ENCODE data around the gene VRTN.
"Not testable (repeated sequence)": the region's sequence is repeated elsewhere in the genome, so short reads cannot be mapped to it uniquely, and the experiment has no call there.

The VRTN gene

DNA sequence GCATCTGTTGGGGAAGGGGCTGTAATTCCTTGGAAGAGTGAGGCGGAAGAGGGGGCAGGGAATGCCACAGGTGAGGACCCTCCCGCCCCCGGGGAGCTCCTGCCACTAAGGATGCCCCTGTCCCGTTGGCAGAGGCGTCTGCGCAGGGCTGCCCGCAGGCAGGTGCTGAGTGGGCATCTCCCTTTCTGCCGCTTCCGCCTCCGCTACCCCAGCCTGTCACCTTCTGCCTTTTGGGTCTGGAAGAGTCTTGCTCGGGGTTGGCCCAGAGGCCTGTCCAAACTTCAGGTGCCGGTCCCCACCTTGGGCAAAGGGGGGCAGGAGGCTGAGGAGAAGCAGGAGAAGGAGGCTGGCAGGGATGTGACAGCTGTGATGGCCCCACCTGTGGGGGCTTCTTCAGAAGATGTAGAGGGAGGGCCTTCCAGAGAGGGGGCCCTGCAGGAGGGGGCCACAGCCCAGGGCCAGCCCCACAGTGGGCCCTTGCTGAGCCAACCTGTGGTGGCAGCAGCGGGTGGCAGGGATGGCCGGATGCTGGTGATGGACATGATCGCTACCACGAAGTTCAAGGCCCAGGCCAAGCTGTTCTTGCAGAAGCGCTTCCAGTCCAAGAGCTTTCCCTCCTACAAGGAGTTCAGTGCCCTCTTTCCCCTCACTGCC, 10.0 kb downstream of the VRTN start:
- no peak overlapping the region for H3K4me3 Mint-ChIP-seq
- H3K9me3 Mint-ChIP-seq, result no peaks in the 10 kb centered on the region
- no peaks in the 10 kb centered on the region for H3K36me3 Mint-ChIP-seq (ENCODE audit: insufficient read depth)
- peaks cover 0 to 2% of the 10 kb centered on the region in 2 donors for H3K4me1 Mint-ChIP-seq (ENCODE audit: low read depth in 2 of 2)
- no peak for ATAC-seq (replicated peaks)
- DNase-seq, result no peak
- H3K27me3 Mint-ChIP-seq, result peaks cover 11 to 48% of the 10 kb centered on the region in 2 donors
- no peak overlapping the region for H3K27ac Mint-ChIP-seq

DNA sequence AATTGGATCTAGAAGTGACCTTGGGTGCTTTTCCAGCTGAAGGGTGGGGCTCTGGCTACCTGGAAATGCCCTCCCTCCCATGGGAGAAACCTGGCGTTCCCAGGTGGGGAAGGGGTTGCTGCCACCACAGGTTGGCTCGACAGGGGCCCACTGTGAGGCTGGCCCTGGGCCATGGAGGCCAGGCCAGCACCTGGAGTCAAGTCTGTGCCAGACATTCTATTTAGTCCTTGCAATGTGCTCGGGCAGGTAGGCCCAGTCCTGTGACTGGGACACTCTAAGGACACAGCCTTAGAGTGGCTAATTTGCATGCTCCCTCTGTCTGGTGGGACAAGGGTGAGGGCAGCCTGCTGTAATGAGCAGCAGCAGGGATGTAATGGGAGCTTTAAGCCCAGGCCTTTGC, 11.9 kb downstream of the VRTN start:
- DNase-seq (no peak), ATAC-seq (replicated peaks) (no peak)
- no peak overlapping the region for H3K4me3 Mint-ChIP-seq
- H3K9me3 Mint-ChIP-seq, result no peaks in the 10 kb centered on the region
- H3K27ac Mint-ChIP-seq, result no peak overlapping the region
- H3K36me3 Mint-ChIP-seq (ENCODE audit: insufficient read depth), result peaks cover 4% of the 10 kb centered on the region
- H3K4me1 Mint-ChIP-seq (ENCODE audit: low read depth in 2 of 2), result peaks cover 0 to 2% of the 10 kb centered on the region in 2 donors
- peaks cover 27 to 66% of the 10 kb centered on the region in 2 donors for H3K27me3 Mint-ChIP-seq

DNA sequence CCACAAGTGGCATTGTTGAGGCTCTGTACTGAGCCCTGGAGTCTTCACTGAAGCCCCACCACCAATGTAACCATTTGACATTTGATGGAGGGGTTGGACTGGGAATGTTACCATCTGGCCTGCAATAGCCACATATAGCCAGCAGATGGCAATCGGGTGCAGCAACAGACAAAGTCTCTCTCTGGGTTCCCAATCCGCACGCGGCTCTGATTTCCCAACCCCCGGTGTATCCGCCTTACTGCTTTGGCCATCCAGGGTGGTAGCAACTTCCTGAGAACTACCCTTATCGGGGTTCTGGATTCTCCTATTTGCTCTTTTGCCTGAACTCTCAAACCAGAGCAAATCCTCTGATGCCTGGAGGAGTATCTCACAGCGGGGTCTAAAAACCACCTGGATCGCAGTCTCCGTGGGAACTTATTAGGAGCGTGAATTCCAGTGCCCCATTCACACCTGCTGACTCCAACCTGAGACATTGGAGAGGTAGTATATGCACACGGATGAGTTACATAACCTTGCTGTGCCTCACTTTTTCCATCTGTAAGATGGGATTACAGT, 14.2 kb downstream of the VRTN start:
- Mint-ChIP-seq H3K27ac (peak overlapping the region in 1 of 2 donors; percentile 36), H3K9me3 (no peaks in the 10 kb centered on the region), H3K27me3 (peaks cover 33 to 67% of the 10 kb centered on the region in 2 donors), H3K4me1 (ENCODE audit: low read depth in 2 of 2) (peaks cover 0 to 2% of the 10 kb centered on the region in 2 donors), H3K4me3 (no peak overlapping the region), H3K36me3 (ENCODE audit: insufficient read depth) (peaks cover 4% of the 10 kb centered on the region)
- peak; percentile 66 for ATAC-seq (replicated peaks)
- peak; percentile 50 to 69 (median 57) for DNase-seq

DNA sequence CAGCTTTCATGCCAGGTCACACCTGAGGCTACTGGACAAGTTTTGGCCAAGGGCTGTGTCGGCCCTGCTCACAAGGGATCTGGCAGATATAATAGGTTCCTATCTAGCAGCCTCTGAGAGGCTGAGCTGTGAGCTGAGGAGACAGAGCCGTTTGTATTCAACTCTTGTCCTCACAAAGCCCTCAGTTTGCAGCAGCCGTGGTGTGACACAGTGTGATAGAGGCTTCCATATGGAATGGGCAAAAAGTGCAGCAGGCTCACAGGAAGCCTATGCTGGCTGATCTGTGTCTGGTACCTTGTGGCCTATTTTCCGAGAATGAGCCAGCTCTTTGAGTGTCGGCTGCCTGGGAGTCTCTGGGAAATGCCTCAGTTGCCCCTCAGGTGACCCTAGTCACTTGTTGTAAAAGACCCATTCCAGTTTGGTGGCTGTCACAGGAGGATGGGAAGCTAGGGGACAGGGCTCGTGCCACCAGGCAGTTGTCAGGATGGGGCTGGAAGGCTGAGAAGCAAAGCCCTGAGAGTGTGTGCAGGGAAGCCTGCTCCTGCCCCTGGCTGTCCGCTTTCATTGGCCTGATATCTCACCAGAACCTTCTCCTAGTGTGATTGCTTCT, 16.1 kb downstream of the VRTN start:
- no peak for DNase-seq
- no peak overlapping the region for H3K27ac Mint-ChIP-seq
- peaks cover 37 to 49% of the 10 kb centered on the region in 2 donors for H3K27me3 Mint-ChIP-seq
- peaks cover 0 to 2% of the 10 kb centered on the region in 2 donors for H3K4me1 Mint-ChIP-seq (ENCODE audit: low read depth in 2 of 2)
- ATAC-seq (replicated peaks), result no peak
- no peak overlapping the region for H3K4me3 Mint-ChIP-seq
- peaks cover 4% of the 10 kb centered on the region for H3K36me3 Mint-ChIP-seq (ENCODE audit: insufficient read depth)
- H3K9me3 Mint-ChIP-seq, result no peaks in the 10 kb centered on the region

DNA sequence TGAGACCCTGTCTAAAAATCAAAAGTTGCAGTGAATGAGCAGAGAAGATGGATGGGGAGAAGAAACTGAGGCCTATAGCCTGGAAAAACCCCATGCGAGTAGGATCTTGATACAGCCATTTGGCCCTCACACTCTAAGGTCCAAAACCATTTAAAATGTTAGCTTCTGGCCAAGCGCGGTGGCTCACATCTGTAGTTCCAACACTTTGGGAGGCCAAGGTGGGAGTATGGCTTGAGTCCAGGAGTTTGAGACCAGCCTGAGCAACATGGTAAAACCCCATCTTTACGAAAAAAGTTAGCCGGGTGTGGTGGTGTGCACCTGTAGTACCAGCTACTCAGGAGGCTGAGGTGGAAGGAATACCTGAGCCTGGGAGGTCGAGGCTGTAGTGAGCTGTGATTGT, 19.8 kb downstream of the VRTN start:
- no peaks in the 10 kb centered on the region for H3K9me3 Mint-ChIP-seq
- H3K4me1 Mint-ChIP-seq (ENCODE audit: low read depth in 2 of 2), result no peaks in the 10 kb centered on the region
- H3K27ac Mint-ChIP-seq, result no peak overlapping the region
- DNase-seq (no peak), ATAC-seq (replicated peaks) (no peak)
- H3K27me3 Mint-ChIP-seq, result peaks cover 43 to 53% of the 10 kb centered on the region in 2 donors
- H3K4me3 Mint-ChIP-seq, result no peak overlapping the region
- peaks cover 4% of the 10 kb centered on the region for H3K36me3 Mint-ChIP-seq (ENCODE audit: insufficient read depth)

DNA sequence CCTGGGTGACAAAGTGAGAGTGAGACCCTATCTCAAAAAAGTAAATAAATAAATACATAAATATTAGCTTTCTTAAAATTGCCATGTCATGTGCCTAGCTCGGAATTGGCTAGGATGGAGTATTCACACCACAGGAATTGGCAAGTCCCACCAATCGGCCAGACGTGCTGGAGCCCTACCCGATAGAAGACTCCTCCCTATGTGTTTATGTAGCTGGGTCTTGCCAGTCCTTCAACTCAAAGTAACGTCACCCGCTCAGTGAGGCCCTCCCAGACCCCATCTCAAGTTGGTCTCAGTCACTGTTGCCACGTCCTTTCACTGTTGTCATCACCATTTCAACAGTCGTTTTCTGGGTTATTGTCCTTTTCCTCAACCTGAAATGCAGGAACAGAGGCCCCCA, 20.2 kb downstream of the VRTN start:
- no peak for ATAC-seq (replicated peaks)
- Mint-ChIP-seq H3K4me1 (ENCODE audit: low read depth in 2 of 2) (no peaks in the 10 kb centered on the region), H3K27ac (no peak overlapping the region), H3K4me3 (no peak overlapping the region), H3K36me3 (ENCODE audit: insufficient read depth) (peaks cover 4% of the 10 kb centered on the region), H3K9me3 (no peaks in the 10 kb centered on the region), H3K27me3 (peaks cover 43 to 53% of the 10 kb centered on the region in 2 donors)
- no peak for DNase-seq

DNA sequence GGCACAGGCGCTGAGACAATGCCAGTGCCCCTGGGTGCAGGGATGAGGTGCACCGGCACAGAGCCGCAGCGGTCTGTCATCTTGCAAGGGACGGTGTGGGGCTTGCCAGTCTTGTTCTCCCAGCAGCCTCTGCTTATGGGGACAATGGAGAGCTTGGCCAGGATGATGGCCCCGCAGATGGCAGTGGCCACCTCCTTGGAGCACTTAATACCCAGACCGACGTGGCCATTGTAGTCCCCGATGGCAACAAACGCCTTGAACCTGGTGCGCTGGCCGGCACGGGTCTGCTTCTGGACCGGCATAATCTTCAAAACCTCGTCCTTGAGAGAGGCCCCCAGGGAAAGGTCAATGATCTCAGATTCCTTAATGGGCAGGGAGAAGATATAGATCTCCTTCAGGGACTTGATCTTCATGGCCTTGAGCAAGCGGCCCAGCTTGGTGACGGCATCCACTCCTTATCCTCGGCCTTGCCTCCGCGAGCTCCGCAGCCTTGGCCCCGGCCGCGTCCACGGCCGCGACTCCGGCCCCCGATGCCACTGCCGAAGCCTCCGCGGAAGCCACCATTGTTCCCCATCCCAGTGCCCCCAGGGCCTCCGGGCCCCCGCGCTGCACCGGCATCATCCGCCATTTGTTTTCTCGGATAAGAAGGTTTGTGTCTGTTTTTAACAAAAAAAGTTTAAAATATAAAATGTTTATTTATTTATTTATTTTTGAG, 29.9 kb downstream of the VRTN start:
- Mint-ChIP-seq H3K9me3 (no peaks in the 10 kb centered on the region), H3K27me3 (peaks cover 21% of the 10 kb centered on the region in 2 donors), H3K36me3 (ENCODE audit: insufficient read depth) (no peaks in the 10 kb centered on the region), H3K4me3 (no peak overlapping the region), H3K4me1 (ENCODE audit: low read depth in 2 of 2) (no peaks in the 10 kb centered on the region), H3K27ac (no peak overlapping the region)
- no peak for DNase-seq
- ATAC-seq (replicated peaks), result no peak

DNA sequence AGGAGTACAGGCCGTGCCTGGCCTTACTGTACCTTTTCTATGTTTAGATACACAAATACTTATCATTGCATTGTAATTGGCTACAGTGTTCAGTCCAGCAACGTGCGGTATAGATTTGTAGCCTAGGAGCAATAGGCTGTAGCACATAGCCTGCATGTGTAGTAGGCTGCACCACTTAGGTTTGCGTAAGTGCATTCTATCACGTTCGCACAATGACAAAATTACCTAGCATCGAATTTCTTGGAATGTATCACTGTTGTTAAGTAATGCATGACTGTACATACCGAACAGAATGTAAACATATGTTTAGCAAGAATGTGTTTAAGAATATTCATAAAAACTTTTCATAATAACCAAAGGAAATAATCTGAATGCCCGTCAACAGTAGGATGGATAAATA, 31.9 kb downstream of the VRTN start:
- peaks cover 21 to 27% of the 10 kb centered on the region in 2 donors for H3K27me3 Mint-ChIP-seq
- no peak overlapping the region for H3K4me3 Mint-ChIP-seq
- no peak overlapping the region for H3K27ac Mint-ChIP-seq
- H3K9me3 Mint-ChIP-seq, result no peaks in the 10 kb centered on the region
- ATAC-seq (replicated peaks) (no peak), DNase-seq (no peak)
- H3K4me1 Mint-ChIP-seq (ENCODE audit: low read depth in 2 of 2), result no peaks in the 10 kb centered on the region
- H3K36me3 Mint-ChIP-seq (ENCODE audit: insufficient read depth), result no peaks in the 10 kb centered on the region

DNA sequence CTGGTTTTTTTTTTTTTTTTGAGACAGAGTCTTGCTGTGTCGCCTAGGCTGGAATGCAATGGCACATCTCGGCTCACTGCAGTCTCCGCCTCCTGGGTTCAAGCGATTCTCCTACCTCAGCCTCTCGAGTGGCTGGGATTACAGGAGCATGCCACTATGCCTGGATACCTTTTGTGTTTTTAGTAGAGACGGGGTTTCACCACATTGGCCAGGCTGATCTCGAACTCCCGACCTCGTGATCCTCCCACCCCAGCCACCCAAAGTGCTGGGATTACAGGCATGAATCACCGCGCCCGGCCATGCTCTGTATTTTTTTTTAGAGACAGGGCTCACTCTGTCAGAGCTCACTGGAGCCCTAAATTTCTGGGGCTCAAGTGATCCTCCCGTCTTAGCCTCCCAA, 32.6 kb downstream of the VRTN start:
- Mint-ChIP-seq H3K4me1 (ENCODE audit: low read depth in 2 of 2) (no peaks in the 10 kb centered on the region), H3K4me3 (no peak overlapping the region), H3K27ac (no peak overlapping the region), H3K27me3 (peaks cover 14 to 21% of the 10 kb centered on the region in 2 donors), H3K36me3 (ENCODE audit: insufficient read depth) (no peaks in the 10 kb centered on the region), H3K9me3 (no peaks in the 10 kb centered on the region)
- no peak for ATAC-seq (replicated peaks)
- DNase-seq, result no peak

DNA sequence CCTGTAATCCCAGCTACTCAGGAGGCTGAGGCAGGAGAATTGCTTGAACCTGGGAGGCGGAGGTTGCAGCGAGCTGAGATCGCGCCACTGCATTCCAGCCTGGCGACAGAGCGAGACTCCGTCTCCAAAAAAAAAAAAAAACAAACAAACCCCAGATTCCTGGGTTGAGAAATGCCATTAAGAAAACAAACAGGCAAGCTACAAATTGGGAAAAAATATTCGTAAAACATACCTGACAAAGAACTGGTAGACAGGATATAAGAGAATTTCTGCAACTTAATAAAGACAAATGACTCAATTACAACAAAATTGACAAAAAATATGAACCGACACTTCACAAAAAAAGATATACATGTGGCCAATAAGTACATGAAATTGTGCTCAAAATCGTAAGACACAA, 33.3 kb downstream of the VRTN start:
- H3K4me1 Mint-ChIP-seq (ENCODE audit: low read depth in 2 of 2); ATAC-seq (replicated peaks); H3K9me3 Mint-ChIP-seq; H3K4me3 Mint-ChIP-seq; H3K27ac Mint-ChIP-seq; H3K36me3 Mint-ChIP-seq (ENCODE audit: insufficient read depth); DNase-seq: not testable (repeated sequence)
- H3K27me3 Mint-ChIP-seq, result peaks cover 7 to 20% of the 10 kb centered on the region in 2 donors

DNA sequence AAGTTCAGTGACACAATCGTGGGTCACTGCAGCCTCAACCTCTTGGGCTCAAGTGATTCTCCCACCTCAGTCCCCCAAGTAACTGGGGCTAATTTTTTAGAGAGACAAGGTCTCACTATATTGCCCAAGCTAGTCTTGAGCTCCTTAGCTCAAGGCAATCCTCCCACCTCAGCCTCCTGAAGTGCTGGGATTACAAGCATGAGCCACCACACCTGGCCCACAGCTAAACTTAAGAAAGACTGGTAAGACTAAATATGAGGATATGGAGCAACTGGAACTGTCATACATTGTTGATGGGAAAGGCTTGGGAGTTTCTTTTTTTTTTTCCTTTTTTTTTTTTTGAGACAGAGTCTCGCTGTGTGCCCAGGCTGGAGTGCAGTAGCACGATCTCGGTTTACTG, 34.0 kb downstream of the VRTN start:
- no peak overlapping the region for H3K27ac Mint-ChIP-seq
- DNase-seq, result no peak

DNA sequence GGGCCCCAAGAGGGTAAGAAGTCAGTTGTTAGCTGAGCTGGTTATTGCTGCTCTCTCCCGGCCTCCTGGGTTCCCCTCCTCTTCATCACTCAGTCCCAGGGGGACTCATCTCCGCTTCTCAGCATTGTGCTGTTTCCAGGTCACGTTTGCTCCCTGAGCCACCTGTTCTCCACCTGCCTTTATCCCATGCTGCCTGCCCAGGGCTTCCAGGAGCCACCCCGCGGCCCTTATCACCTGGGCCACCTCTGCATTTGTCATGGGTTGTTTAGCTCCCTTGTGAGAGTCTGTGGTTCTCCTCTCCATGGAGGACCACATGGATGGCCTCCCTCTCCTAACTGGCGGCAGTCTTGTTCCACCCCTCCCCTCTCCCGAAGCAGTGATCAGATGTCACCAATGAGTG, 41.7 kb downstream of the VRTN start:
- Mint-ChIP-seq H3K36me3 (ENCODE audit: insufficient read depth) (no peaks in the 10 kb centered on the region), H3K4me3 (no peak overlapping the region), H3K4me1 (ENCODE audit: low read depth in 2 of 2) (no peaks in the 10 kb centered on the region), H3K9me3 (no peaks in the 10 kb centered on the region), H3K27me3 (peaks cover 28 to 53% of the 10 kb centered on the region in 2 donors), H3K27ac (no peak overlapping the region)
- ATAC-seq (replicated peaks) (no peak), DNase-seq (no peak)

More for the DNA sequence above, 34.0 kb downstream of the VRTN start:
- Mint-ChIP-seq H3K4me3 (no peak overlapping the region), H3K36me3 (ENCODE audit: insufficient read depth) (no peaks in the 10 kb centered on the region), H3K4me1 (ENCODE audit: low read depth in 2 of 2) (no peaks in the 10 kb centered on the region), H3K9me3 (no peaks in the 10 kb centered on the region), H3K27me3 (peaks cover 7 to 23% of the 10 kb centered on the region in 2 donors)
- no peak for ATAC-seq (replicated peaks)

DNA sequence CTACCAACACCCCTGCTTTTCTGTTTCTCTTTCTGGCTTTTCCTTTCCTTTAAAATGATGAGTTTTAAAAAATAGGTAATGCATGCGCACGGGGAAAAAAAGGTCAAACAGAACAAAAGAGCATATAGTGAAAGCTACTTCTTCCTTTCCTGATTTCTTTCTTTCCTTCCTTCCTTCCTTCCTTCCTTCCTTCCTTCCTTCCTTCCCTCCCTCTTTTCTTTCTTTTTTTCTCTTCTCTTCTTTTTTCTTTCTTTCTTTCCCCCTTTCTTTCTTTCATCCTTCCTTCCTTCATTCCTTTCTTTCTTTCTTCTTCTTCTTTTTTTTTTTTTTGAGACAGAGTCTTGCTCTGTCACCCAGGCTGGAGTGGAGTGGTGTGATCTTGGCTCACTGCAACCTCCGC, 42.2 kb downstream of the VRTN start:
- not testable (repeated sequence) for H3K36me3 Mint-ChIP-seq (ENCODE audit: insufficient read depth); H3K4me3 Mint-ChIP-seq; H3K9me3 Mint-ChIP-seq; DNase-seq; H3K27ac Mint-ChIP-seq; H3K4me1 Mint-ChIP-seq (ENCODE audit: low read depth in 2 of 2); ATAC-seq (replicated peaks)
- H3K27me3 Mint-ChIP-seq, result peaks cover 28 to 58% of the 10 kb centered on the region in 2 donors
